PC-9 (cell line): ENCODE measurements around the gene AKAP8.

Experiments used
- EZH2 ChIP-seq: fragments of 200-600 bp; sonication (generic); IDR thresholded peaks from 2 replicates; pipeline ENCODE4 v1.8.0; 2017; ENCODE audit warnings: antibody characterized with exemption, low read depth
- TF ChIP-seq, protein P1 (sequence below): fragments of 200-600 bp; sonication (generic); conservative IDR thresholded peaks from 2 replicates; pipeline ENCODE4 v1.6.1; 2017; ENCODE audit warnings: mixed run types, antibody characterized with exemption, mild to moderate bottlenecking, moderate library complexity

DNA sequence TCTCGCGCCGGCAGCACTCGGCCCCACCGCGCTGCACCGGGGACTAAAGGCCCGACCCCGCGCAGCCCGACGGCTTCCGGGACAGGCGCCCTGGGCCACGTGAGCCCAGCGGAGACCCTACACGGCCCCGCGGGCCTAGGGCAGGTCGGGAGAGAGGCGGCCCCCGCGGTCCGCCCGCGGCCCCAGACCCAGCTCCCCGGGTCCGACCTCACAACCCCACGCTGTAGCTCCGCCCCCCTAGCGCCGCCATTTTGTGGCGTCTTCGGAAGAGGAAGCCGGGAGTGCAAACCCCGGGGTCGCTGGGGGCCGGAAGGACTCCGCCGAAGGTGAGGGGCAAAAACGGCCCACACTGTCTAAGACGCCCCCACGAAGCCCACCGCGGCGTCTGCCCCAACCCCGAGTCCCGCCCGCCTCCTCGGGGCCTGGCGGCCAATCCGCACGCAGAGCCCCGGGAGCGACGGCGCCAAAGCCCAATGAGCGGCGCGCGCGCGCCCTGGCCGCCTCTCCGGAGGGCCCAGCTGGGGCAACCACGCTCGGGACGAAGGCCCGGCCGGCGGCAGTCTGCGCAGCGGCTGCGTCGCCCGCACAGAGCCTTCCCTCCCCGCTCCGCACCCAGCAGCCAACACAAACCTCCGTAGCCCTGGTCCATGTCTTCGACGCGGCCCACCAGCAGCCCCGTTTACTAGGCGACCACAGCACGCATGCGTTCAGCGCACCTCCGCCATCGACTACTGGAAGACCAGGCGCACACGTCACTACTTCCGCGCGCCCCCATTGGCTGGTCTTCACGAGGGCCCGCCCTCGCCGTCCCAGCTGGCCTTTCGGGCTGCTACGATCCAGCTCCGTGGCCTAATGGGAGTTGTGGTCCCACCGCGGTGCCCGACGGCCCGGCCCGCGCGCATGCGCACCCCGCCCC is at the start of gene AKAP8:
- no peak for TF ChIP-seq EZH2
- TF ChIP-seq, protein P1, sequence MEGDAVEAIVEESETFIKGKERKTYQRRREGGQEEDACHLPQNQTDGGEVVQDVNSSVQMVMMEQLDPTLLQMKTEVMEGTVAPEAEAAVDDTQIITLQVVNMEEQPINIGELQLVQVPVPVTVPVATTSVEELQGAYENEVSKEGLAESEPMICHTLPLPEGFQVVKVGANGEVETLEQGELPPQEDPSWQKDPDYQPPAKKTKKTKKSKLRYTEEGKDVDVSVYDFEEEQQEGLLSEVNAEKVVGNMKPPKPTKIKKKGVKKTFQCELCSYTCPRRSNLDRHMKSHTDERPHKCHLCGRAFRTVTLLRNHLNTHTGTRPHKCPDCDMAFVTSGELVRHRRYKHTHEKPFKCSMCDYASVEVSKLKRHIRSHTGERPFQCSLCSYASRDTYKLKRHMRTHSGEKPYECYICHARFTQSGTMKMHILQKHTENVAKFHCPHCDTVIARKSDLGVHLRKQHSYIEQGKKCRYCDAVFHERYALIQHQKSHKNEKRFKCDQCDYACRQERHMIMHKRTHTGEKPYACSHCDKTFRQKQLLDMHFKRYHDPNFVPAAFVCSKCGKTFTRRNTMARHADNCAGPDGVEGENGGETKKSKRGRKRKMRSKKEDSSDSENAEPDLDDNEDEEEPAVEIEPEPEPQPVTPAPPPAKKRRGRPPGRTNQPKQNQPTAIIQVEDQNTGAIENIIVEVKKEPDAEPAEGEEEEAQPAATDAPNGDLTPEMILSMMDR = no peak
